ENCODE measurements around the gene CTNNA3.

The CTNNA3 gene

DNA sequence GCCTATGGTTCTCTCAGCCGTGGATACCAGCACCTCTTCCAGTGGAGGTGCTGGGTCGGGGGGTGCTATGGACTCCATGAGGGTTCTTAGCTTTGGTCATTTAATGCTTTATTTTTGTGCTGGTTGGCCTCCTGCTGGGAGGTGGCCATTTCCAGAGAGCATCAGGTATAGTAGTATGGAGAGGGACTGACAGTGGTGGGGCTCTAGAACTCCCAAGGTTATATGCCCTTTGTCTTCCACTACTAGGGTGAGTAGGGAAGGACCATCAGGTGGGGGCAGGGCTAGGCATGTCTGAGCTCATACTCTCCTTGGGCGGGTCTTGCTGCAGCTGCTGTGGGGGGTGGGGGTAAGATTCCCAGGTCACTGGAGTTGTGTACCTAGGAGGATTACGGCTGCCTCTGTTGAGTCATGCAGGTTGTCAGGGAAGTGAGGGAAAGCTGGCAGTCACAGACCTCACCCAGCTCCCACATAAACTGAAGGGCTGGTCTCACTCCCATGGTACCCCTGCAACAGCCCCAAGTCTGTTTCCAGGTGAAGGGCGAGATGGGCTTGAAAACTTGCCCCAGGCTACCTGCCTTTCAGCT, 1533.3 kb downstream of the CTNNA3 start:
- in situ Hi-C loops (cut with MboI; ENCODE audit: low sequenced_read_pairs, unreplicated experiment): no loop called here
- TF ChIP-seq, protein P1, sequence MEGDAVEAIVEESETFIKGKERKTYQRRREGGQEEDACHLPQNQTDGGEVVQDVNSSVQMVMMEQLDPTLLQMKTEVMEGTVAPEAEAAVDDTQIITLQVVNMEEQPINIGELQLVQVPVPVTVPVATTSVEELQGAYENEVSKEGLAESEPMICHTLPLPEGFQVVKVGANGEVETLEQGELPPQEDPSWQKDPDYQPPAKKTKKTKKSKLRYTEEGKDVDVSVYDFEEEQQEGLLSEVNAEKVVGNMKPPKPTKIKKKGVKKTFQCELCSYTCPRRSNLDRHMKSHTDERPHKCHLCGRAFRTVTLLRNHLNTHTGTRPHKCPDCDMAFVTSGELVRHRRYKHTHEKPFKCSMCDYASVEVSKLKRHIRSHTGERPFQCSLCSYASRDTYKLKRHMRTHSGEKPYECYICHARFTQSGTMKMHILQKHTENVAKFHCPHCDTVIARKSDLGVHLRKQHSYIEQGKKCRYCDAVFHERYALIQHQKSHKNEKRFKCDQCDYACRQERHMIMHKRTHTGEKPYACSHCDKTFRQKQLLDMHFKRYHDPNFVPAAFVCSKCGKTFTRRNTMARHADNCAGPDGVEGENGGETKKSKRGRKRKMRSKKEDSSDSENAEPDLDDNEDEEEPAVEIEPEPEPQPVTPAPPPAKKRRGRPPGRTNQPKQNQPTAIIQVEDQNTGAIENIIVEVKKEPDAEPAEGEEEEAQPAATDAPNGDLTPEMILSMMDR (IDR thresholded peaks at IDR 0.05; ENCODE audit: borderline replicate concordance, control extremely low read depth, extremely low read depth, insufficient read depth, missing control alignments): no peak
- no peak for DNase-seq (ENCODE audit: low spot score)

DNA sequence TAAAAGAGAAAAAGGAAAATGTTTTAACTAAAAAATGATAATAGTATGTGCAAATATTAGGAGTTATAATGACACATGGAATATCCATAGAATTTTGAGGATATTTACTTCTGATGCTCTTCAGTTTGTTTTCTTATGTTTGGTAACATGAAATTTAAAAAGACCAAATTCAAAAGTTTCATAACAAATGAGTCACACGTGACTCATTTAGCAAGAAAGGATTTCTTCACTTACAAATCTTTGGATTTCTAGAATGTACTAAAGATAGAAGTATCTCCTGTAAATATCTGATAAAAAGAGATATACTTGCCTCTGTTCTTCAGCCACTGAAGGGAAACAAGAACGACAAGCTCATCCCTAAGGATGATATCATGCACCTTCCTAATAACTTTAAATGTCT, 1544.6 kb downstream of the CTNNA3 start:
- TF ChIP-seq, protein P1 (IDR thresholded peaks at IDR 0.05; ENCODE audit: borderline replicate concordance, control extremely low read depth, extremely low read depth, insufficient read depth, missing control alignments): no peak
- in situ Hi-C loops (cut with MboI; ENCODE audit: low sequenced_read_pairs, unreplicated experiment): no loop called here
- DNase-seq (ENCODE audit: low spot score): no peak

DNA sequence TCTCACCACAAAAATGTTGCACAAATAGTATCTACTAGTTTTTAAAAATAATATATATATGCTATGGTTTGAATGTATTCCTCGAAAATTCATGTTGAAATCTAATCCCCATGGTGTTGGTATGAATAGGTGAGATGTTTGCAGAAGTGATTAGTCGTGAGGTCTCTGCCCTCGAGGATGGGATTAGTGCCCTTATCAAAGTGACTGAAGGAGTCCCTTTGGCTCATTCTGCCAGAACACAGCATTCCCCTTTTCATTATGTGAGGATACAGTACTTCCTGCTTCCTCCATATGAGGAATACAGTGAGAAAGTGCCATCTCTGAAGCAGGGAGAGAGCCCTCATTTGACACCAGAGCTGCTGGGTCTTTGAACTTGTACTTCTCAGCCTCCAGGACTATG, 1547.7 kb downstream of the CTNNA3 start:
- in situ Hi-C loops (cut with MboI; ENCODE audit: low sequenced_read_pairs, unreplicated experiment): no loop called here
- no peak for DNase-seq (ENCODE audit: low spot score)
- TF ChIP-seq, protein P1 (IDR thresholded peaks at IDR 0.05; ENCODE audit: borderline replicate concordance, control extremely low read depth, extremely low read depth, insufficient read depth, missing control alignments): no peak

DNA sequence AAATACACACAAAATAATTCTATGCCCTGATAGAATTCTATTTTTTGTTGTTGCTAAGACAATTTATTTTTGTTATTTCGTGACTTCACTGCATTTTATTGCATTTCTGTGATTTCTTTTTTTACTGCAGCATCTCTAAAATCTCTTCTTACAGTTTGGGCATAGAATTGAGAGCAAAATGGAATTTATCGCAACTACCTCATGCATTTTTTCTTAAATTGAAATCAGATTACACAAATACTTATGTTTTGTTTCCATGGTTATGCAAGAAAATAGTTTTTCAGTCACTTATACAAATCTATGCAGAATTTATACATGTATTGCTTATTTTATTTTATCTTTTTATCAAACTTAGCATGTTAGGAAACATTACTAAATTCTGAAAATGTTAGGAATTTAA, 1552.0 kb downstream of the CTNNA3 start:
- no peak for DNase-seq (ENCODE audit: low spot score)
- TF ChIP-seq, protein P1 (IDR thresholded peaks at IDR 0.05; ENCODE audit: borderline replicate concordance, control extremely low read depth, extremely low read depth, insufficient read depth, missing control alignments): no peak
- in situ Hi-C loops (cut with MboI; ENCODE audit: low sequenced_read_pairs, unreplicated experiment): no loop called here

GRCh38 chr10:66102756-66103155, 1593.2 kb downstream of the CTNNA3 start:
- TF ChIP-seq, protein P1 (IDR thresholded peaks at IDR 0.05; ENCODE audit: borderline replicate concordance, control extremely low read depth, extremely low read depth, insufficient read depth, missing control alignments): no peak
- no peak for DNase-seq (ENCODE audit: low spot score)

GRCh38 chr10:66098595-66099480, 1597.2 kb downstream of the CTNNA3 start:
- TF ChIP-seq, protein P1 (IDR thresholded peaks at IDR 0.05; ENCODE audit: borderline replicate concordance, control extremely low read depth, extremely low read depth, insufficient read depth, missing control alignments): no peak
- in situ Hi-C loops (cut with MboI; ENCODE audit: low sequenced_read_pairs, unreplicated experiment): no loop called here
- DNase-seq (ENCODE audit: low spot score): no peak

More at GRCh38 chr10:66102756-66103155, 1593.2 kb downstream of the CTNNA3 start:
- in situ Hi-C loops (cut with MboI; ENCODE audit: low sequenced_read_pairs, unreplicated experiment): no loop called here

All from GM13976 (cell line).